ENCODE results near the gene SLC25A45. TPM values are rescaled to one million over a fixed set of nuclear protein-coding genes. Genes with fewer than 3 reads are reported as not detected.

The SLC25A45 gene, protein sequence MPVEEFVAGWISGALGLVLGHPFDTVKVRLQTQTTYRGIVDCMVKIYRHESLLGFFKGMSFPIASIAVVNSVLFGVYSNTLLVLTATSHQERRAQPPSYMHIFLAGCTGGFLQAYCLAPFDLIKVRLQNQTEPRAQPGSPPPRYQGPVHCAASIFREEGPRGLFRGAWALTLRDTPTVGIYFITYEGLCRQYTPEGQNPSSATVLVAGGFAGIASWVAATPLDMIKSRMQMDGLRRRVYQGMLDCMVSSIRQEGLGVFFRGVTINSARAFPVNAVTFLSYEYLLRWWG
- total RNA-seq (2022) (2.9 and 4.0 TPM in 2 replicates), Bru-seq, nascent RNA (percentile 36 among the genes with signal in this experiment), BruChase-seq, experiment 1, labeled RNA remaining after a 6-hour chase (percentile 39 among the genes with signal in this experiment), BruChase-seq, experiment 2, labeled RNA remaining after a 2-hour chase (percentile 38 among the genes with signal in this experiment)
- long read RNA-seq, partial matches to known transcripts = 0 of 3 reads
- long read RNA-seq, other reads (novel, unspliced or antisense) = 3 of 3 reads

DNA sequence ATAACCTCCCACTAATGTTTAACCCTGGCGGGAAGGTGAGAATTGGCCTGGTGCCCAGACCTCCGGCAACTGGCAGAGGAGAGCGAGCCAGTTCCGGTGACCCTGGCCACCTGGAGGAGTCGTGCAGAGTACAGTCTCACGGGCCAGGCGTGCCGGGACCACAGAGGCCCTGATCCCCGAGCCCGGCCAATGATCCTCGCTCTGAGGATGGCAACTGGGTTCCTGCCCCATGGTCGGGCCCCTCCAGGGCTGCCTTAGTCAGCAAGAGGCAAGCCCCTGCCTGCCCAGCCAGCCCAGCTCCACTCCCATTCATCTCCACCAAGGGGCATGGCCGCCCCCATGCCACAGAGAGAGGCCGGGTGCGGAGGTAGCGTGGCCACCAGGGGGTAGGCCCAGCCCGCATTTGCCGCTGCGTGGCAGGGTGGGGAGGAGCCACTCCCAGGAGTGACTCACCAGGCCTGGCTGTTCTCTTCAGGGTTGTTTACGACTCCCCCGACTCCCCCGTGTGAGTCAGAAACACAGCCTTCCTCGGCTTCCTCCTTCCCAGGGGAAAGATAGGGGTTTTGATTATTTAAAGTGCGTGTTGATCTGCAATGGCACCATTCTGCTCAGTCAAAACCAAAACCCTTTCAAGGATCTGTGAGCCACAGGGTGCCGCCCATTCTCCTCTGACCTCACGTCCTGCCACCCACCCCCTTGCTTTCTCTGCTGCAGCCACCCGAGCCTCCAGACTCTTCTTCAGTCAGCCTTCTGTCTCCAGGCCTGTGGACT, at the start of gene SLC25A45:
Gene SLC25A45, minus strand, starts transcription at position 614 of the 771 bp plus-strand sequence. CDS start 695 bp downstream, outside the sequence.
- intact Hi-C loops (cut with micrococcal nuclease; ENCODE audit: unreplicated experiment) = loop anchor here (1.0 to 5.0 kb wide), 3 partner anchors 35 to 128 kb away; no protein-coding TSS in a partner anchor
- H3K9me3 Mint-ChIP-seq (ENCODE audit: low read depth, unreplicated experiment) = no peaks in the 10 kb centered on the region
- peak within 1 kb of the TSS; percentile 81 for H3K27ac Mint-ChIP-seq (ENCODE audit: unreplicated experiment)
- CTCF ChIA-PET = interaction anchor here (0.7 to 3.1 kb wide), 9 partner anchors 8 to 143 kb away, joined by 3 to 12 read pairs (median 5); partner anchors contain the start of gene SCYL1
- H3K4me3 Mint-ChIP-seq (ENCODE audit: low read depth, unreplicated experiment) = peak within 1 kb of the TSS; percentile 58
- peaks cover 68% of the 10 kb centered on the region for H3K4me1 Mint-ChIP-seq (ENCODE audit: low read depth, unreplicated experiment)
- peak; percentile 98 for DNase-seq
- H3K36me3 Mint-ChIP-seq (ENCODE audit: insufficient read depth, unreplicated experiment) = peaks cover 62% of the 10 kb centered on the region
- TF ChIP-seq, protein P1, sequence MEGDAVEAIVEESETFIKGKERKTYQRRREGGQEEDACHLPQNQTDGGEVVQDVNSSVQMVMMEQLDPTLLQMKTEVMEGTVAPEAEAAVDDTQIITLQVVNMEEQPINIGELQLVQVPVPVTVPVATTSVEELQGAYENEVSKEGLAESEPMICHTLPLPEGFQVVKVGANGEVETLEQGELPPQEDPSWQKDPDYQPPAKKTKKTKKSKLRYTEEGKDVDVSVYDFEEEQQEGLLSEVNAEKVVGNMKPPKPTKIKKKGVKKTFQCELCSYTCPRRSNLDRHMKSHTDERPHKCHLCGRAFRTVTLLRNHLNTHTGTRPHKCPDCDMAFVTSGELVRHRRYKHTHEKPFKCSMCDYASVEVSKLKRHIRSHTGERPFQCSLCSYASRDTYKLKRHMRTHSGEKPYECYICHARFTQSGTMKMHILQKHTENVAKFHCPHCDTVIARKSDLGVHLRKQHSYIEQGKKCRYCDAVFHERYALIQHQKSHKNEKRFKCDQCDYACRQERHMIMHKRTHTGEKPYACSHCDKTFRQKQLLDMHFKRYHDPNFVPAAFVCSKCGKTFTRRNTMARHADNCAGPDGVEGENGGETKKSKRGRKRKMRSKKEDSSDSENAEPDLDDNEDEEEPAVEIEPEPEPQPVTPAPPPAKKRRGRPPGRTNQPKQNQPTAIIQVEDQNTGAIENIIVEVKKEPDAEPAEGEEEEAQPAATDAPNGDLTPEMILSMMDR (IDR thresholded peaks at IDR 0.05; ENCODE audit: unreplicated experiment) = peak; percentile 78
- H3K27me3 Mint-ChIP-seq (ENCODE audit: unreplicated experiment) = no peaks in the 10 kb centered on the region
- no TSS peak for BruUV-seq (replicated peaks)

DNA sequence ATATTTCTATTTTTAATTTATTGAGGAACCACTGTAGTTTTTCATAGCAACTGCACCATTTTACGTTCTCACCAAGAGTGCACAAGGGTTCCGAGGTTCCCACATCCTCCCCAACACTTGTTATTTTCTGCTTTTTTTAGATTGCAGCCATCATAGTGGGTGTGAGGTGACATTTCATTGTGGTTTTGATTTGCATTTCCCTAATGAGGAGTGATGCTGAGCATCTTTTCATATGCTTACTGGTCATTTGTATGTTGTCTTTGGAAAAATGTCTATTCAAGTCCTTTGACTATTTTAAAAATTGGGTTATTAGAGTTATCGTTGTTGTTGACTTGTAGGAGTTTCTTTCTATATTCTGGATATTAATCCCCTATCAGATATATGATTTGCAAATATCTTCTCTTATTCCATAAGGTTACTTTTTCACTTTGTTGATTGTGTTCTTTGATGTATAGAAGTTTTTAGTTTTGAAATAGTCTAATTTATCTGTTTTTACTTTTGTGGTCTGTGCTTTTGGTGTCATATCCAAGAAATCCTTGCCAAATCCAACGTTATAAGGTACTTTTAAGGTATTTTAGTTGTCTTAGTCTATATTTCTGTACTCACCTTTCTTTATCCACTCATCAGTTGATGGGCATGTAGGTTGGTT, 49.1 kb upstream of the SLC25A45 start:
- H3K27ac Mint-ChIP-seq (ENCODE audit: unreplicated experiment) = peak overlapping the region; percentile 99
- H3K4me3 Mint-ChIP-seq (ENCODE audit: low read depth, unreplicated experiment) = peak overlapping the region; percentile 90
- H3K27me3 Mint-ChIP-seq (ENCODE audit: unreplicated experiment) = no peaks in the 10 kb centered on the region
- H3K4me1 Mint-ChIP-seq (ENCODE audit: low read depth, unreplicated experiment) = peaks cover 86% of the 10 kb centered on the region
- no TSS peak for BruUV-seq (replicated peaks)
- H3K36me3 Mint-ChIP-seq (ENCODE audit: insufficient read depth, unreplicated experiment) = peaks cover 97% of the 10 kb centered on the region
- CTCF ChIA-PET = no interaction called here
- TF ChIP-seq, protein P1 (IDR thresholded peaks at IDR 0.05; ENCODE audit: unreplicated experiment) = no peak
- no peaks in the 10 kb centered on the region for H3K9me3 Mint-ChIP-seq (ENCODE audit: low read depth, unreplicated experiment)
- no peak for DNase-seq
- intact Hi-C loops (cut with micrococcal nuclease; ENCODE audit: unreplicated experiment) = no loop called here

DNA sequence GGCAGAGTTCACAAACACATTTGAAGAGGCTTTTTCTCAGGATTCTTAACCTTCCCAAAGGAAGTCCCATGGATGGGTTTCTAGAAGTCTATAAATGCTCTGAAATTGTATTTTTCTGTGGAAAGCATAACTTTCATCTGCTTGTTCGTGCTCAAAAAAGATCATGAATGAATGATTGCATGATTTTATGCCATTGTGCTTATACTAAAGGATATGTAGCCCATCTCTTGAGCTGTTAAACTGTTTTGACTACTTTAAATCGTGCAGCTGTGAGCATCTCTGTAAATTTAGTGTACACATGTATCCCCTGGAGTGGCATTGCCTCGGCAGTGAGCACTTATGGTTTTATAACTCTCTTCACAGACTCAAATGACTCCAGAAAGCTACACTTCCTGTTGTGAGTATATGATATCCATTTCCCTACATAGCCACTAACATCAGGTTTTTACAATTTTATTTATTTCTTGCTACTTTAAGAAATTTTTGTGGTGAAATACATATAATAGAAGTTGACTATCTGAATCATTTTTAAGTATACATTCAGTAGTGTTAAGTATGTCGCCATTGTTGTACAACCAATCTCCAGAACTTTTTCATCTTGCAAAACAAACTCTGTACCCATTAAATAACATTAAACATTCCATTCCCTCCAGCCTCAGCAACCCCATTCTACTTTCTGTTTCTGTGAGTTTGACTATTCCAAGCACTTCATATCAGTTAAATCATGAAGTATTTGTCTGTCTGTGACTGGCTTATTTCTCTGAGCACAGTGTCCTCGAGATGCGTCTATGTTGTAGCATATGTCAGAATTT, 48.2 kb upstream of the SLC25A45 start:
- Mint-ChIP-seq H3K9me3 (ENCODE audit: low read depth, unreplicated experiment) (no peaks in the 10 kb centered on the region), H3K27me3 (ENCODE audit: unreplicated experiment) (no peaks in the 10 kb centered on the region), H3K36me3 (ENCODE audit: insufficient read depth, unreplicated experiment) (peaks cover 97% of the 10 kb centered on the region), H3K4me3 (ENCODE audit: low read depth, unreplicated experiment) (peak overlapping the region; percentile 90), H3K27ac (ENCODE audit: unreplicated experiment) (peak overlapping the region; percentile 99), H3K4me1 (ENCODE audit: low read depth, unreplicated experiment) (peaks cover 77% of the 10 kb centered on the region)
- TF ChIP-seq, protein P1 (IDR thresholded peaks at IDR 0.05; ENCODE audit: unreplicated experiment) = no peak
- no TSS peak for BruUV-seq (replicated peaks)
- CTCF ChIA-PET = interaction anchor here (1.4 kb wide), 1 partner anchor 15 kb away, joined by 10 read pairs; no protein-coding TSS in a partner anchor
- intact Hi-C loops (cut with micrococcal nuclease; ENCODE audit: unreplicated experiment) = no loop called here
- no peak for DNase-seq
